ENCODE data around the gene IPCEF1. TPM values are rescaled to one million over a fixed set of nuclear protein-coding genes. Genes with fewer than 3 reads are reported as not detected.
"Not testable (repeated sequence)": the region's sequence is repeated elsewhere in the genome, so short reads cannot be mapped to it uniquely, and the experiment has no call there.

Gene IPCEF1
- total RNA-seq, 4 donors from 2014 or later, result 34.4 to 86.4 (median 73.6) TPM

- WGBS, 2 donors, result 44 to 45% methylated on average over 16 of the region's 16 CpGs
- Histone ChIP-seq H3K36me3 (no peaks in the 10 kb centered on the region), H3K27ac (peak overlapping the region; percentile 88 to 98 (median 94)), H3K27me3 (no peaks in the 10 kb centered on the region), H3K4me3 (replicated peaks in 1 of 3) (peak overlapping the region in 1 of 3 donors; percentile 10), H3K9me3 (no peaks in the 10 kb centered on the region), H3K4me1 (peaks cover 20 to 40% of the 10 kb centered on the region in 2 donors)
- intact Hi-C loops (cut with DNase I), result no loop called here
- TF ChIP-seq CTCF (IDR thresholded peaks at IDR 0.05) (peak; percentile 37 to 97 (median 74)), POLR2A (IDR thresholded peaks at IDR 0.05) (peak in 1 of 2 donors; percentile 87)
- peak; percentile 88 to 93 for DNase-seq
Observed at GRCh38 chr6:154343473-154344308, 12.9 kb downstream of the IPCEF1 start.

- intact Hi-C loops (cut with DNase I), result no loop called here
- peak overlapping the region; percentile 13 to 98 (median 88) for H3K27ac ChIP-seq
- no peaks in the 10 kb centered on the region for H3K9me3 ChIP-seq
- no peaks in the 10 kb centered on the region for H3K27me3 ChIP-seq
- no peak overlapping the region for H3K4me3 ChIP-seq (replicated peaks in 1 of 3)
- H3K36me3 ChIP-seq, result no peaks in the 10 kb centered on the region
- DNase-seq, result no peak
- TF ChIP-seq CTCF (IDR thresholded peaks at IDR 0.05) (no peak), POLR2A (IDR thresholded peaks at IDR 0.05) (no peak)
- 78% methylated on average over 5 of the region's 5 CpGs for WGBS, 2 donors
- peaks cover 25 to 44% of the 10 kb centered on the region in 2 donors for H3K4me1 ChIP-seq
Observed at GRCh38 chr6:154341871-154342270, 14.7 kb downstream of the IPCEF1 start.

GRCh38 chr6:154341336-154341735 lies 15.3 kb downstream of the IPCEF1 start:
- H3K36me3 ChIP-seq, result no peaks in the 10 kb centered on the region
- H3K4me1 ChIP-seq, result peaks cover 25 to 44% of the 10 kb centered on the region in 2 donors
- no peak overlapping the region for H3K4me3 ChIP-seq (replicated peaks in 1 of 3)
- no peak for DNase-seq
- peak overlapping the region; percentile 13 to 98 (median 88) for H3K27ac ChIP-seq
- H3K9me3 ChIP-seq, result no peaks in the 10 kb centered on the region
- TF ChIP-seq CTCF (IDR thresholded peaks at IDR 0.05) (no peak), POLR2A (IDR thresholded peaks at IDR 0.05) (no peak)
- WGBS, 2 donors, result 67 to 76% methylated on average over 4 of the region's 4 CpGs
- H3K27me3 ChIP-seq, result no peaks in the 10 kb centered on the region
- intact Hi-C loops (cut with DNase I), result no loop called here

- H3K27ac ChIP-seq, result peak overlapping the region; percentile 14 to 52 (median 17)
- no peaks in the 10 kb centered on the region for H3K27me3 ChIP-seq
- TF ChIP-seq CTCF (IDR thresholded peaks at IDR 0.05), result no peak
- TF ChIP-seq POLR2A (IDR thresholded peaks at IDR 0.05), result no peak
- no peaks in the 10 kb centered on the region for H3K9me3 ChIP-seq
- 91 to 94% methylated on average over 4 of the region's 4 CpGs for WGBS, 2 donors
- peaks cover 13 to 31% of the 10 kb centered on the region in 2 donors for H3K4me1 ChIP-seq
- no peak for DNase-seq
- intact Hi-C loops (cut with DNase I), result no loop called here
- H3K4me3 ChIP-seq (replicated peaks in 1 of 3), result no peak overlapping the region
- H3K36me3 ChIP-seq, result no peaks in the 10 kb centered on the region
Observed at GRCh38 chr6:154337406-154338005, 19.1 kb downstream of the IPCEF1 start.

- H3K27me3 ChIP-seq; intact Hi-C loops (cut with DNase I): not testable (repeated sequence)
Observed at GRCh38 chr6:154334147-154334546, 22.5 kb downstream of the IPCEF1 start.

More at GRCh38 chr6:154334147-154334546, 22.5 kb downstream of the IPCEF1 start:
- not testable (repeated sequence) for DNase-seq; H3K36me3 ChIP-seq; H3K4me3 ChIP-seq (replicated peaks in 1 of 3); H3K9me3 ChIP-seq
- 89 to 97% methylated on average over 1 of the region's 1 CpG for WGBS, 2 donors
- H3K27ac ChIP-seq, result peak overlapping the region in 1 of 3 donors; percentile 35
- H3K4me1 ChIP-seq, result peaks cover 30 to 34% of the 10 kb centered on the region in 2 donors

Data from thyroid gland (tissue), 4 donors.